ENCODE results near the gene GNB3. TPM values are rescaled to one million over a fixed set of nuclear protein-coding genes. Genes with fewer than 3 reads are reported as not detected.

The GNB3 gene
- total RNA-seq, 1 experiment from 2014 or later: 0.21 TPM

- in situ Hi-C loops (cut with HindIII; ENCODE audit: low pct_unique_long_range_greater_than_20kb, low sequenced_read_pairs): no loop called here
- no TSS peak for BruUV-seq (replicated peaks)
- DNase-seq (ENCODE audit: low read depth, low spot score) (no peak), ATAC-seq (no peak)
- Histone ChIP-seq H3K9me3 (ENCODE audit: control insufficient read depth, insufficient read depth, low read depth, low read length) (no peaks in the 10 kb centered on the region), H3K4me1 (ENCODE audit: control insufficient read depth, insufficient read depth, low read length) (peaks cover 8% of the 10 kb centered on the region), H3K27me3 (ENCODE audit: control insufficient read depth, insufficient read depth, low read length) (no peaks in the 10 kb centered on the region), H3K4me3 (ENCODE audit: low read depth in 2 of 2, low read length in 2 of 2) (no peak overlapping the region), H3K27ac (ENCODE audit: low read length) (no peak overlapping the region), H3K36me3 (ENCODE audit: control insufficient read depth, insufficient read depth, low read length) (peaks cover 8% of the 10 kb centered on the region; the same call in 1 of the 2 replicates)
- intact Hi-C loops (cut with micrococcal nuclease; ENCODE audit: unreplicated experiment): no loop called here
- TF ChIP-seq CTCF (IDR thresholded peaks at IDR 0.05): no peak
- TF ChIP-seq TCF7L2 (IDR thresholded peaks at IDR 0.05; ENCODE audit: low read depth, low read length): no peak
- TF ChIP-seq SIN3A (IDR thresholded peaks at IDR 0.05; ENCODE audit: borderline replicate concordance, insufficient read depth, low read depth, low read length): no peak
- no peak for TF ChIP-seq POLR2AphosphoS5 (IDR thresholded peaks at IDR 0.05; ENCODE audit: low read depth, low read length)
- ChIA-PET CTCF (no interaction called here), POLR2A (no interaction called here)
Measured at GRCh38 chr12:6855322-6855721, 14.6 kb downstream of the GNB3 start.

DNA sequence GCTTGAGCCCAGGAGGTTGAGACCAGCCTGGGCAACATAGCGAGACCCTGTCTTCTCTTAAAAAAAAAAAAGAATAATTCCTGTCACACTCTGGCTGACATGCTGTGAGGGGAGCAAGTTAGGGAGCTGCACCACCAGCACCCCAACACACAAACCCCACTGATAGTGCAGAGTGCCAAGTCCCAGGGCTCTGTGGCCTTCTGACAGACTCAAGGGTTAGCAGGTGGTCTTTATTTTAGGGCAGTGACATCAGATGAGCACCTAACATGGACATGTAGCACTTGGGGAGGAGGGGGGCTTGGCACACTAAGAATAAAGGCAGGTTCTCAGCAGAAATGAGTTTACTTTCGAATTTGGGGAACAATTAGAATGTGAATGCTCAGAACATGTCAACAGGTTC is 18.1 kb downstream of the GNB3 start:
- CTCF ChIA-PET: no interaction called here
- no peak for ATAC-seq
- in situ Hi-C loops (cut with HindIII; ENCODE audit: low pct_unique_long_range_greater_than_20kb, low sequenced_read_pairs): no loop called here

More for the DNA sequence above, 18.1 kb downstream of the GNB3 start:
- no TSS peak for BruUV-seq (replicated peaks)
- Histone ChIP-seq H3K9me3 (ENCODE audit: control insufficient read depth, insufficient read depth, low read depth, low read length) (no peaks in the 10 kb centered on the region), H3K4me1 (ENCODE audit: control insufficient read depth, insufficient read depth, low read length) (no peaks in the 10 kb centered on the region; the same call in 1 of the 2 replicates), H3K27me3 (ENCODE audit: control insufficient read depth, insufficient read depth, low read length) (no peaks in the 10 kb centered on the region), H3K36me3 (ENCODE audit: control insufficient read depth, insufficient read depth, low read length) (peaks cover 4% of the 10 kb centered on the region), H3K4me3 (ENCODE audit: low read depth in 2 of 2, low read length in 2 of 2) (no peak overlapping the region), H3K27ac (ENCODE audit: low read length) (no peak overlapping the region)
- POLR2A ChIA-PET: no interaction called here
- intact Hi-C loops (cut with micrococcal nuclease; ENCODE audit: unreplicated experiment): no loop called here
- TF ChIP-seq TCF7L2 (IDR thresholded peaks at IDR 0.05; ENCODE audit: low read depth, low read length) (no peak), CTCF (IDR thresholded peaks at IDR 0.05) (no peak), POLR2AphosphoS5 (IDR thresholded peaks at IDR 0.05; ENCODE audit: low read depth, low read length) (no peak), SIN3A (IDR thresholded peaks at IDR 0.05; ENCODE audit: borderline replicate concordance, insufficient read depth, low read depth, low read length) (no peak)
- TF ChIP-seq, protein P1, sequence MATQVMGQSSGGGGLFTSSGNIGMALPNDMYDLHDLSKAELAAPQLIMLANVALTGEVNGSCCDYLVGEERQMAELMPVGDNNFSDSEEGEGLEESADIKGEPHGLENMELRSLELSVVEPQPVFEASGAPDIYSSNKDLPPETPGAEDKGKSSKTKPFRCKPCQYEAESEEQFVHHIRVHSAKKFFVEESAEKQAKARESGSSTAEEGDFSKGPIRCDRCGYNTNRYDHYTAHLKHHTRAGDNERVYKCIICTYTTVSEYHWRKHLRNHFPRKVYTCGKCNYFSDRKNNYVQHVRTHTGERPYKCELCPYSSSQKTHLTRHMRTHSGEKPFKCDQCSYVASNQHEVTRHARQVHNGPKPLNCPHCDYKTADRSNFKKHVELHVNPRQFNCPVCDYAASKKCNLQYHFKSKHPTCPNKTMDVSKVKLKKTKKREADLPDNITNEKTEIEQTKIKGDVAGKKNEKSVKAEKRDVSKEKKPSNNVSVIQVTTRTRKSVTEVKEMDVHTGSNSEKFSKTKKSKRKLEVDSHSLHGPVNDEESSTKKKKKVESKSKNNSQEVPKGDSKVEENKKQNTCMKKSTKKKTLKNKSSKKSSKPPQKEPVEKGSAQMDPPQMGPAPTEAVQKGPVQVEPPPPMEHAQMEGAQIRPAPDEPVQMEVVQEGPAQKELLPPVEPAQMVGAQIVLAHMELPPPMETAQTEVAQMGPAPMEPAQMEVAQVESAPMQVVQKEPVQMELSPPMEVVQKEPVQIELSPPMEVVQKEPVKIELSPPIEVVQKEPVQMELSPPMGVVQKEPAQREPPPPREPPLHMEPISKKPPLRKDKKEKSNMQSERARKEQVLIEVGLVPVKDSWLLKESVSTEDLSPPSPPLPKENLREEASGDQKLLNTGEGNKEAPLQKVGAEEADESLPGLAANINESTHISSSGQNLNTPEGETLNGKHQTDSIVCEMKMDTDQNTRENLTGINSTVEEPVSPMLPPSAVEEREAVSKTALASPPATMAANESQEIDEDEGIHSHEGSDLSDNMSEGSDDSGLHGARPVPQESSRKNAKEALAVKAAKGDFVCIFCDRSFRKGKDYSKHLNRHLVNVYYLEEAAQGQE (IDR thresholded peaks at IDR 0.05; ENCODE audit: insufficient read depth in 1 of 2, low read depth in 2 of 2, low read length in 1 of 2): no peak
- DNase-seq (ENCODE audit: low read depth, low spot score): no peak
